Neutrophil (primary cell): Measurements from ENCODE around the gene SEMA6A.

Source experiments
- H3K27ac ChIP-seq: fragments of 200-600 bp; sonication (generic); 2 replicates; pipeline ENCODE4 v1.5.1; 2016; ENCODE audit warnings: mild to moderate bottlenecking, moderate library complexity
- H3K27me3 ChIP-seq: fragments of 200-600 bp; sonication (generic); 2 replicates; pipeline ENCODE4 v1.6.0; 2016; ENCODE audit warnings: mild to moderate bottlenecking
- H3K36me3 ChIP-seq: fragments of 200-600 bp; sonication (generic); 2 replicates; pipeline ENCODE4 v1.5.1; 2017
- H3K4me1 ChIP-seq, 2 experiments: fragments of 200-600 bp in 1 of 2; sonication (generic) in 1 of 2; 1 replicate in 1 of 2; 2 replicates in 1 of 2; pipeline versions ENCODE4 v1.5.1 to v1.6.1; 2013 to 2016; ENCODE audit warnings: low read depth in 1 of 2, low read length in 1 of 2, mild to moderate bottlenecking in 1 of 2, moderate library complexity in 1 of 2; ENCODE audit not compliant: control insufficient read depth in 1 of 2, insufficient read depth in 1 of 2
- H3K4me3 ChIP-seq, 2 experiments: fragments of 200-600 bp in 1 of 2; sonication (generic) in 1 of 2; 1 replicate in 1 of 2; 2 replicates in 1 of 2; pipeline ENCODE4 v1.5.1; 2013 to 2016; ENCODE audit warnings: low read depth in 1 of 2, low read length in 1 of 2, mild to moderate bottlenecking in 1 of 2, moderate library complexity in 1 of 2
- H3K9me3 ChIP-seq: fragments of 200-600 bp; sonication (generic); 2 replicates; pipeline ENCODE4 v1.5.1; 2016
- TF ChIP-seq, protein P1 (sequence below): fragments of 200-600 bp; sonication (generic); IDR thresholded peaks from 2 replicates; pipeline ENCODE4 v1.5.1; 2016; ENCODE audit warnings: antibody characterized with exemption

Gene SEMA6A

DNA sequence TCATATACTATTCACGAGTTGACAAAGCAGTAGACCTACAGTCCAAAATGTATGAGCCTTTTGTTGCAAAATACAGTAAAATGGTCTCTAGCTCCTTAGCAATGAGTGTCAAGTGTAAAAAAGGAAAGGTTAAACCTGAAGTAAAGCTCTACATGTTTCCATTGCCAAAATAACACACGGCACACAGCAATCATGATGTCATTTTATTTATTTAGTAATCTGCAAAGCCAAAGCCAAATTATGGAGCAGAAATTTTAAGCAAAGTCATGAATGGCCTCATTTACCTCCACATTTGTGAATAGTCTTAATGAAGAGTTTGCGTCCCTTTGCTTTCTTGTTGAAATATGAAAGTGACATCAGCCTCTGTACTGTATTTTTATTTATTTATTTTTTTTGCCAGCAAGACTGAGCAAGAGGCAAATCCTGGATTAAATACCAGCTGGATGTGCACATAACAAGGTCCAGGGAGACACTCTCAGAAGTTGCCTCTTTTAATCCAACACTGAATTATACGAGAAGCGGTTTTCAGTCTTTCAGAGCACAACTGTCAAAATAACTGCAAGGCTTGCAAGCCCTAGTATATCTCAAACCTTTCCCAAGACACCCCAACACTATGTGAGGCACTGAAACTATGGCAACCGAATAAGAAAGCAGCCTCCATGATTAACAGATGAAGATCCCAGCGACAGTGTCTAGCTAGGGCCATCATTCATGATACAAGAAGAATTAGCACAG is 9.7 kb downstream of the SEMA6A start:
- no peaks in the 10 kb centered on the region for H3K36me3 ChIP-seq
- no peak overlapping the region for H3K27ac ChIP-seq
- TF ChIP-seq, protein P1, sequence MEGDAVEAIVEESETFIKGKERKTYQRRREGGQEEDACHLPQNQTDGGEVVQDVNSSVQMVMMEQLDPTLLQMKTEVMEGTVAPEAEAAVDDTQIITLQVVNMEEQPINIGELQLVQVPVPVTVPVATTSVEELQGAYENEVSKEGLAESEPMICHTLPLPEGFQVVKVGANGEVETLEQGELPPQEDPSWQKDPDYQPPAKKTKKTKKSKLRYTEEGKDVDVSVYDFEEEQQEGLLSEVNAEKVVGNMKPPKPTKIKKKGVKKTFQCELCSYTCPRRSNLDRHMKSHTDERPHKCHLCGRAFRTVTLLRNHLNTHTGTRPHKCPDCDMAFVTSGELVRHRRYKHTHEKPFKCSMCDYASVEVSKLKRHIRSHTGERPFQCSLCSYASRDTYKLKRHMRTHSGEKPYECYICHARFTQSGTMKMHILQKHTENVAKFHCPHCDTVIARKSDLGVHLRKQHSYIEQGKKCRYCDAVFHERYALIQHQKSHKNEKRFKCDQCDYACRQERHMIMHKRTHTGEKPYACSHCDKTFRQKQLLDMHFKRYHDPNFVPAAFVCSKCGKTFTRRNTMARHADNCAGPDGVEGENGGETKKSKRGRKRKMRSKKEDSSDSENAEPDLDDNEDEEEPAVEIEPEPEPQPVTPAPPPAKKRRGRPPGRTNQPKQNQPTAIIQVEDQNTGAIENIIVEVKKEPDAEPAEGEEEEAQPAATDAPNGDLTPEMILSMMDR = no peak
- H3K4me3 ChIP-seq = no peak overlapping the region
- no peaks in the 10 kb centered on the region for H3K4me1 ChIP-seq
- peaks cover 35% of the 10 kb centered on the region for H3K27me3 ChIP-seq
- no peaks in the 10 kb centered on the region for H3K9me3 ChIP-seq

DNA sequence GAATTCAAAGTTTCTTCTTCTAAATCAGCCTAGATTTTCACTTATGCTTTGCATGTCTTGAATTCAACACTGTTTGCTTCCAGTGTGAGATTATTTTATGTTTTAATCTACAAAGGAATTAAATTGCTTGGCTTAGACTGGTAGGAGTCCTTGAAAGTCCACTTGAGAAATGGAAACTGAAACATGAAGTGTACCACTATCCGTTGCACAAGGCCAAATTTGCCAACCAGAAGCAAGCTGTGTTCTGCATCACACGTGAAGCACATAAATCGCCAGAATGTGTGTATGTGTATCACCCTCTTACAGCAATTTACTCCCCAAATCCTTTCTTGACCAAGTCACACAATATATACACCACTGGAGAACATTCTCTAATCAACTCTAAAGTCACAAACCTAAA is 10.3 kb downstream of the SEMA6A start:
- Histone ChIP-seq H3K4me3 (no peak overlapping the region), H3K27ac (no peak overlapping the region), H3K9me3 (no peaks in the 10 kb centered on the region), H3K4me1 (no peaks in the 10 kb centered on the region), H3K36me3 (no peaks in the 10 kb centered on the region), H3K27me3 (peaks cover 29% of the 10 kb centered on the region)
- TF ChIP-seq, protein P1 = no peak

DNA sequence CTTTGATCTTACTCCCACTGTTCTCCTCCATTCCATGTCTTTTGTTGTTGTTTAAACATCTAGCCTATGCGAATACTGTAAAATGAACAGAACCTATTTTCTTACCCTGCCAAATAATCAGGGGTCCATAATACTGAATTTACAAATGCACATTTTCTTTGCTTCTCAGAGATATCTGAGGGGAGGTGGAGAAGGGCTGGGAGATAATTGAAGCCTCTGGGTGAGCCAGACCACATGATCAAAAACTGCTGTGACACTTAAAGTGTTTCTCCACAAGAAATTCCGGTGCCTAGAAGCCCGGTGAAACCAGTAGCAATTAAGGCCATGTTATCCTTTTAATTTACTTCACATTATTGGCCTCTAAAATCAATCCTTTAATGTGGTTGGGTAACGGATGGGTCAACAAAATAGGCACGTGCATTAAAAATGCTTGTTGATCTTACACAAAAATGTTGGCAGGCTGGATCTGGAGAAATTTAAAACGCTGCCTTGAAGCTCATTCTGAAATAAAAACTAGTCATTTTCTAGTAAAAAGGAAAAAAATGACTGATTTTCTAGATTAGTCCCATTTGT is 10.8 kb downstream of the SEMA6A start:
- no peaks in the 10 kb centered on the region for H3K36me3 ChIP-seq
- TF ChIP-seq, protein P1 = no peak
- H3K27me3 ChIP-seq = peaks cover 24% of the 10 kb centered on the region
- no peaks in the 10 kb centered on the region for H3K4me1 ChIP-seq
- no peaks in the 10 kb centered on the region for H3K9me3 ChIP-seq
- no peak overlapping the region for H3K4me3 ChIP-seq
- H3K27ac ChIP-seq = no peak overlapping the region

DNA sequence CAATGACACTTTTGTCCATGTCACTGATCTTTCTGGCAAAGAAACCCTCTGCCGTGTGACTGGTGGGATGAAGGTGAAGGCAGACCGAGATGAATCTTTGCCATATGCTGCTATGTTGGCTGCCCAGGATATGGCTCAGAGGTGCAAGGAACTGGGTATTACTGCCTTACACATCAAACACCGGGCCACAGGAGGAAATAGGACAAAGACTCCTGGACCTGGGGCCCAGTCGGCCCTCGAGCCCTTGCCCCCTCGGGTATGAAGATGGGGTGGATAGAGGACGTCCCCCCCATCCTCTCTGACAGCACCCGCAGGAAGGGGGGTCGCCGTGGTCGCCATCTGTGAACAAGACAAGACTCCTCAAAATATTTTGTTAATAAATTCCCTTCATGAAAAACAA is 12.0 kb downstream of the SEMA6A start:
- no peak overlapping the region for H3K27ac ChIP-seq
- no peak overlapping the region for H3K4me3 ChIP-seq
- no peaks in the 10 kb centered on the region for H3K4me1 ChIP-seq
- H3K27me3 ChIP-seq = peaks cover 13% of the 10 kb centered on the region
- no peaks in the 10 kb centered on the region for H3K36me3 ChIP-seq
- H3K9me3 ChIP-seq = no peaks in the 10 kb centered on the region
- TF ChIP-seq, protein P1 = no peak

DNA sequence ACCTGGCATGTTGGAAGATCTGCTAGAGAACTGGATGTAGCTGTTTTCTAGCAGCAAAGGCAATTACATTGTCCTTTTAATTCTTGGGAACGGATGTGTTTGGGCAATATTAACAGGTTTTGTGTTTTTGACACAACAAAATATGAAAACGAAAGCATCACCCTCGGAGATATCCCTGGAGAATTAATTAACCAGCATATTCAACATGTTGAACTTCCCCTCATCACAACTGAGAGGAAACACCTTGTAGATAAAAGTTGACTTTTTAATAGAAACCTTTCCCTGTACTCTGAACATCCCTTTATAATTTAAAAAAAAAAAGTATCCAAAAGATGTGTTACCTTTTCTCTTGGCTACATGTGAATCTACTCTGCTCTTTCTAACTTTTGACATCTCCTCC is 13.0 kb downstream of the SEMA6A start:
- TF ChIP-seq, protein P1 = no peak
- Histone ChIP-seq H3K27ac (no peak overlapping the region), H3K36me3 (no peaks in the 10 kb centered on the region), H3K4me1 (no peaks in the 10 kb centered on the region), H3K27me3 (peaks cover 5% of the 10 kb centered on the region), H3K4me3 (no peak overlapping the region), H3K9me3 (no peaks in the 10 kb centered on the region)
